ENCODE data around the gene TNFRSF18. TPM values are rescaled to one million over a fixed set of nuclear protein-coding genes. Genes with fewer than 3 reads are reported as not detected.

Gene TNFRSF18
- total RNA-seq, 1 donor from 2014 or later: 254 TPM

- H3K27me3 Mint-ChIP-seq: no peaks in the 10 kb centered on the region
- no peak overlapping the region for H3K4me3 Mint-ChIP-seq
- intact Hi-C loops (cut with micrococcal nuclease): no loop called here
- H3K4me1 Mint-ChIP-seq: peaks cover 12% of the 10 kb centered on the region
- H3K9me3 Mint-ChIP-seq: peaks cover 3% of the 10 kb centered on the region
- no peak overlapping the region for H3K27ac Mint-ChIP-seq
- H3K36me3 Mint-ChIP-seq (ENCODE audit: low read depth): peaks cover 17% of the 10 kb centered on the region
- no peak for DNase-seq
Measured at GRCh38 chr1:1236945-1237873, 30.8 kb upstream of the TNFRSF18 start.

- Mint-ChIP-seq H3K4me1 (peaks cover 12% of the 10 kb centered on the region), H3K4me3 (no peak overlapping the region), H3K36me3 (ENCODE audit: low read depth) (peaks cover 18% of the 10 kb centered on the region), H3K27me3 (no peaks in the 10 kb centered on the region), H3K27ac (no peak overlapping the region), H3K9me3 (peaks cover 3% of the 10 kb centered on the region)
- DNase-seq: no peak
- intact Hi-C loops (cut with micrococcal nuclease): no loop called here
Measured at GRCh38 chr1:1236176-1236763, 29.9 kb upstream of the TNFRSF18 start.

- DNase-seq: no peak
- intact Hi-C loops (cut with micrococcal nuclease): no loop called here
- Mint-ChIP-seq H3K4me1 (peaks cover 18% of the 10 kb centered on the region), H3K27me3 (no peaks in the 10 kb centered on the region), H3K36me3 (ENCODE audit: low read depth) (peaks cover 27% of the 10 kb centered on the region), H3K27ac (no peak overlapping the region), H3K9me3 (peaks cover 3% of the 10 kb centered on the region), H3K4me3 (no peak overlapping the region)
Measured at GRCh38 chr1:1235016-1235744, 28.8 kb upstream of the TNFRSF18 start.

- H3K27ac Mint-ChIP-seq: peak overlapping the region; percentile 81
- H3K9me3 Mint-ChIP-seq: peaks cover 3% of the 10 kb centered on the region
- H3K27me3 Mint-ChIP-seq: no peaks in the 10 kb centered on the region
- DNase-seq: no peak
- peaks cover 26% of the 10 kb centered on the region for H3K4me1 Mint-ChIP-seq
- peaks cover 35% of the 10 kb centered on the region for H3K36me3 Mint-ChIP-seq (ENCODE audit: low read depth)
- peak overlapping the region; percentile 74 for H3K4me3 Mint-ChIP-seq
- intact Hi-C loops (cut with micrococcal nuclease): no loop called here
Measured at GRCh38 chr1:1234180-1234808, 27.9 kb upstream of the TNFRSF18 start.

- DNase-seq: no peak
- Mint-ChIP-seq H3K4me3 (peak overlapping the region; percentile 74), H3K36me3 (ENCODE audit: low read depth) (peaks cover 38% of the 10 kb centered on the region), H3K27ac (peak overlapping the region; percentile 81), H3K9me3 (peaks cover 3% of the 10 kb centered on the region), H3K27me3 (no peaks in the 10 kb centered on the region), H3K4me1 (peaks cover 26% of the 10 kb centered on the region)
- intact Hi-C loops (cut with micrococcal nuclease): no loop called here
Measured at GRCh38 chr1:1233567-1233892, 27.1 kb upstream of the TNFRSF18 start.

- H3K9me3 Mint-ChIP-seq: peaks cover 3% of the 10 kb centered on the region
- DNase-seq: no peak
- H3K4me3 Mint-ChIP-seq: peak overlapping the region; percentile 78
- H3K27ac Mint-ChIP-seq: peak overlapping the region; percentile 81
- peaks cover 26% of the 10 kb centered on the region for H3K4me1 Mint-ChIP-seq
- no peaks in the 10 kb centered on the region for H3K27me3 Mint-ChIP-seq
- intact Hi-C loops (cut with micrococcal nuclease): no loop called here
- peaks cover 40% of the 10 kb centered on the region for H3K36me3 Mint-ChIP-seq (ENCODE audit: low read depth)
Measured at GRCh38 chr1:1232796-1233566, 26.6 kb upstream of the TNFRSF18 start.

GRCh38 chr1:1232208-1232795 is 25.9 kb upstream of the TNFRSF18 start, which contains the start of gene B3GALT6:
Gene B3GALT6 (plus strand): TSS chr1:1232237. CDS start chr1:1232279, 42 bp downstream.
- intact Hi-C loops (cut with micrococcal nuclease): no loop called here
- no peak for DNase-seq

GRCh38 chr1:1231400-1232207 is 25.2 kb upstream of the TNFRSF18 start, which contains the start of gene SDF4:
Gene SDF4 (minus strand): TSS chr1:1232001. CDS start chr1:1228772, 3,229 bp downstream.
- intact Hi-C loops (cut with micrococcal nuclease): loop anchor here (2.0 kb wide), 1 partner anchor 17 kb away; the partner anchor contains the start of gene TNFRSF4
- peaks cover 3% of the 10 kb centered on the region for H3K9me3 Mint-ChIP-seq
- H3K27me3 Mint-ChIP-seq: no peaks in the 10 kb centered on the region
- H3K27ac Mint-ChIP-seq: peak within 1 kb of the TSS; percentile 86
- H3K4me3 Mint-ChIP-seq: peak within 1 kb of the TSS; percentile 91
- DNase-seq: peak; percentile 99
- peaks cover 26% of the 10 kb centered on the region for H3K4me1 Mint-ChIP-seq
- peaks cover 46% of the 10 kb centered on the region for H3K36me3 Mint-ChIP-seq (ENCODE audit: low read depth)

More at GRCh38 chr1:1232208-1232795, 25.9 kb upstream of the TNFRSF18 start, which contains the start of gene B3GALT6:
- Mint-ChIP-seq H3K4me3 (peak within 1 kb of the TSS; percentile 91), H3K27ac (peak within 1 kb of the TSS; percentile 86), H3K9me3 (peaks cover 3% of the 10 kb centered on the region), H3K27me3 (no peaks in the 10 kb centered on the region), H3K36me3 (ENCODE audit: low read depth) (peaks cover 43% of the 10 kb centered on the region), H3K4me1 (peaks cover 26% of the 10 kb centered on the region)

GRCh38 chr1:1230656-1231399 is 24.4 kb upstream of the TNFRSF18 start:
- Mint-ChIP-seq H3K27me3 (no peaks in the 10 kb centered on the region), H3K27ac (peak overlapping the region; percentile 86), H3K4me3 (peak overlapping the region; percentile 91), H3K4me1 (peaks cover 28% of the 10 kb centered on the region), H3K9me3 (peaks cover 3% of the 10 kb centered on the region), H3K36me3 (ENCODE audit: low read depth) (peaks cover 50% of the 10 kb centered on the region)
- intact Hi-C loops (cut with micrococcal nuclease): loop anchor here (1.0 to 2.0 kb wide), 2 partner anchors 16 to 109 kb away; partner anchors contain the start of gene TNFRSF4
- no peak for DNase-seq

- Mint-ChIP-seq H3K36me3 (ENCODE audit: low read depth) (peaks cover 54% of the 10 kb centered on the region), H3K27ac (peak overlapping the region; percentile 32), H3K4me3 (peak overlapping the region; percentile 91), H3K4me1 (peaks cover 31% of the 10 kb centered on the region), H3K9me3 (peaks cover 3% of the 10 kb centered on the region), H3K27me3 (no peaks in the 10 kb centered on the region)
- intact Hi-C loops (cut with micrococcal nuclease): loop anchor here (1.0 to 2.0 kb wide), 2 partner anchors 15 to 107 kb away; partner anchors contain the start of gene TNFRSF4
- DNase-seq: no peak
Measured at GRCh38 chr1:1229770-1230169, 23.4 kb upstream of the TNFRSF18 start.

GRCh38 chr1:1228596-1229321 is 22.4 kb upstream of the TNFRSF18 start:
- Mint-ChIP-seq H3K9me3 (peaks cover 3% of the 10 kb centered on the region), H3K4me3 (no peak overlapping the region), H3K36me3 (ENCODE audit: low read depth) (peaks cover 48% of the 10 kb centered on the region), H3K27me3 (no peaks in the 10 kb centered on the region), H3K27ac (no peak overlapping the region), H3K4me1 (peaks cover 23% of the 10 kb centered on the region)
- intact Hi-C loops (cut with micrococcal nuclease): no loop called here
- DNase-seq: no peak

All from activated CD4-positive, alpha-beta T cell treated with anti-CD3 and anti-CD28 coated beads, Interleukin-2, amount 10 ng/mL, durations not matched to agents 24 days and 14 days (primary cell).